H9 (cell line): ENCODE data around the gene FOS. TPM values are rescaled to one million over a fixed set of nuclear protein-coding genes. Genes with fewer than 3 reads are reported as not detected.

Experiments used
- DNase-seq: peaks from one replicate; pipeline ENCODE4 v3.0.0-alpha.2; 2017
- H2AFZ ChIP-seq: one replicate; pipeline ENCODE4 v1.6.1; 2013; ENCODE audit warnings: mild to moderate bottlenecking, low read length, control low read depth, moderate library complexity
- H2AK5ac ChIP-seq: 2 replicates; pipeline ENCODE4 v1.6.1; 2013; ENCODE audit warnings: low read length, control low read depth, mixed read lengths; ENCODE audit not compliant: insufficient read length
- H2BK120ac ChIP-seq: one replicate; pipeline ENCODE4 v1.6.1; 2013; ENCODE audit warnings: low read depth, mild to moderate bottlenecking, low read length, control low read depth, inconsistent platforms; ENCODE audit not compliant: poor library complexity, severe bottlenecking
- H2BK12ac ChIP-seq: 2 replicates; pipeline ENCODE4 v1.6.1; 2013; ENCODE audit warnings: low read length, control low read depth, mixed read lengths, low read depth; ENCODE audit not compliant: insufficient read length
- H2BK15ac ChIP-seq: 2 replicates; pipeline ENCODE4 v1.6.1; 2013; ENCODE audit warnings: low read depth, low read length, control low read depth
- H2BK20ac ChIP-seq: one replicate; pipeline ENCODE4 v1.6.1; 2013; ENCODE audit warnings: low read depth, mild to moderate bottlenecking, low read length, control low read depth, inconsistent platforms; ENCODE audit not compliant: poor library complexity, severe bottlenecking
- H2BK5ac ChIP-seq: 2 replicates; pipeline ENCODE4 v1.6.1; 2013; ENCODE audit warnings: low read length, control low read depth, mixed read lengths; ENCODE audit not compliant: insufficient read length
- H3K14ac ChIP-seq: 2 replicates; pipeline ENCODE4 v1.6.1; 2013; ENCODE audit warnings: low read length, control low read depth; ENCODE audit not compliant: insufficient read depth
- H3K18ac ChIP-seq: 2 replicates; pipeline ENCODE4 v1.6.1; 2013; ENCODE audit warnings: low read depth, mild to moderate bottlenecking, mixed read lengths, low read length, control low read depth; ENCODE audit not compliant: insufficient read length
- H3K23ac ChIP-seq: 2 replicates; pipeline ENCODE4 v1.6.1; 2013; ENCODE audit warnings: low read length, control low read depth, mixed read lengths, low read depth; ENCODE audit not compliant: insufficient read length
- H3K23me2 ChIP-seq: 2 replicates; pipeline ENCODE4 v1.6.1; 2013; ENCODE audit warnings: low read depth, mild to moderate bottlenecking, mixed read lengths, low read length, control low read depth; ENCODE audit not compliant: insufficient read length, poor library complexity, severe bottlenecking
- H3K27ac ChIP-seq: 2 replicates; pipeline ENCODE4 v1.5.1; 2013; ENCODE audit warnings: low read length, control low read depth, mixed read lengths, low read depth; ENCODE audit not compliant: insufficient read length
- H3K27me3 ChIP-seq: 2 replicates; pipeline ENCODE4 v1.6.1; 2013; ENCODE audit warnings: low read length, control low read depth, inconsistent platforms; ENCODE audit not compliant: insufficient read depth
- H3K4ac ChIP-seq: 2 replicates; pipeline ENCODE4 v1.6.1; 2013; ENCODE audit warnings: low read depth, mild to moderate bottlenecking, control low read depth, inconsistent platforms, low read length, moderate library complexity
- H3K4me1 ChIP-seq: 2 replicates; pipeline ENCODE4 v1.6.1; 2013; ENCODE audit warnings: low read length, control low read depth, inconsistent platforms; ENCODE audit not compliant: insufficient read depth
- H3K4me2 ChIP-seq: 2 replicates; pipeline ENCODE4 v1.6.1; 2013; ENCODE audit warnings: low read length, control low read depth, mixed read lengths; ENCODE audit not compliant: insufficient read length, insufficient read depth
- H3K56ac ChIP-seq: 2 replicates; pipeline ENCODE4 v1.6.1; 2013; ENCODE audit warnings: low read depth, mild to moderate bottlenecking, mixed read lengths, low read length, control low read depth; ENCODE audit not compliant: insufficient read length
- H3K79me1 ChIP-seq: 2 replicates; pipeline ENCODE4 v1.6.1; 2013; ENCODE audit warnings: low read depth, mild to moderate bottlenecking, moderate library complexity, low read length, control low read depth, inconsistent platforms; ENCODE audit not compliant: insufficient read depth, poor library complexity, severe bottlenecking
- H3K79me2 ChIP-seq: 2 replicates; pipeline ENCODE4 v1.6.1; 2013; ENCODE audit warnings: low read length, control low read depth, inconsistent platforms; ENCODE audit not compliant: insufficient read depth
- H3K9ac ChIP-seq: 2 replicates; pipeline ENCODE4 v1.6.1; 2013; ENCODE audit warnings: low read length, control low read depth, mixed read lengths; ENCODE audit not compliant: insufficient read length; ENCODE audit errors: extremely low read depth
- H3K9me3 ChIP-seq: one replicate; pipeline ENCODE4 v1.6.1; 2013; ENCODE audit warnings: low read depth, low read length, inconsistent platforms; ENCODE audit not compliant: control insufficient read depth
- H3T11ph ChIP-seq: one replicate; pipeline ENCODE4 v1.6.1; 2013; ENCODE audit warnings: mild to moderate bottlenecking, low read length, control low read depth, inconsistent platforms
- H4K20me1 ChIP-seq: one replicate; pipeline ENCODE4 v1.6.1; 2013; ENCODE audit not compliant: control insufficient read depth, insufficient read length, insufficient read depth
- H4K5ac ChIP-seq: 2 replicates; pipeline ENCODE4 v1.6.1; 2013; ENCODE audit warnings: low read depth, mild to moderate bottlenecking, mixed read lengths, low read length, control low read depth; ENCODE audit not compliant: insufficient read length
- H4K8ac ChIP-seq: replicated peaks from 2 replicates; pipeline ENCODE4 v1.6.1; 2013; ENCODE audit warnings: low read length, control low read depth, mixed read lengths, low read depth; ENCODE audit not compliant: insufficient read length
- H4K91ac ChIP-seq: 2 replicates; pipeline ENCODE4 v1.6.1; 2013; ENCODE audit warnings: low read depth, mild to moderate bottlenecking, moderate library complexity, mixed read lengths, low read length, control low read depth; ENCODE audit not compliant: insufficient read length
- H3K27ac Mint-ChIP-seq, 3 experiments: 2 replicates in 2 of 3; 3 replicates in 1 of 3; pipeline ENCODE4 v1.8.0; 2020 to 2021; ENCODE audit warnings: mixed read lengths in 3 of 3, mild to moderate bottlenecking in 1 of 3, moderate library complexity in 1 of 3
- H3K27me3 Mint-ChIP-seq: 2 replicates; pipeline ENCODE4 v1.8.0; 2021; ENCODE audit warnings: low read depth, mild to moderate bottlenecking, moderate library complexity, mixed read lengths
- H3K36me3 Mint-ChIP-seq, 3 experiments: 2 replicates in 2 of 3; 3 replicates in 1 of 3; pipeline ENCODE4 v1.8.0; 2020 to 2021; ENCODE audit warnings: low read depth in 3 of 3, mixed read lengths in 3 of 3; ENCODE audit not compliant: insufficient read depth in 1 of 3
- H3K4me1 Mint-ChIP-seq, 2 experiments: 2 replicates each; pipeline ENCODE4 v1.8.0; 2020; ENCODE audit warnings: mixed read lengths in 2 of 2
- H3K4me3 Mint-ChIP-seq, 2 experiments: 2 replicates in 1 of 2; 3 replicates in 1 of 2; pipeline ENCODE4 v1.8.0; 2020 to 2021; ENCODE audit warnings: mild to moderate bottlenecking in 2 of 2, mixed read lengths in 2 of 2, moderate library complexity in 1 of 2
- H3K9me3 Mint-ChIP-seq, 2 experiments: 2 replicates in 1 of 2; 3 replicates in 1 of 2; pipeline ENCODE4 v1.8.0; 2020; ENCODE audit warnings: mild to moderate bottlenecking in 2 of 2, mixed read lengths in 2 of 2, moderate library complexity in 1 of 2
- WGBS: extraction: QIAGEN DNeasy Blood & Tissue Kit; methylation state at CpG from one replicate; pipeline ENCODE4 v1.1.7; 2013; ENCODE audit warnings: missing lambda C conversion rate, low lambda C conversion rate, mixed read lengths; ENCODE audit not compliant: insufficient read length; ENCODE audit errors: extremely low coverage; 5-methylcytosine and 5-hydroxymethylcytosine counted together
- total RNA-seq: library from RNA; stranded (reverse); gene quantifications from 2 replicates; pipeline ENCODE4 v1.2.1, GENCODE V29; 2021
- TF ChIP-seq, protein P1 (sequence below): fragments of 200-600 bp; sonication (generic); conservative IDR thresholded peaks from 3 replicates; pipeline ENCODE4 v1.8.0; 2021; ENCODE audit warnings: antibody characterized with exemption, mild to moderate bottlenecking

FOS gene
- total RNA-seq, 1 experiment from 2014 or later: 33.9 TPM

DNA sequence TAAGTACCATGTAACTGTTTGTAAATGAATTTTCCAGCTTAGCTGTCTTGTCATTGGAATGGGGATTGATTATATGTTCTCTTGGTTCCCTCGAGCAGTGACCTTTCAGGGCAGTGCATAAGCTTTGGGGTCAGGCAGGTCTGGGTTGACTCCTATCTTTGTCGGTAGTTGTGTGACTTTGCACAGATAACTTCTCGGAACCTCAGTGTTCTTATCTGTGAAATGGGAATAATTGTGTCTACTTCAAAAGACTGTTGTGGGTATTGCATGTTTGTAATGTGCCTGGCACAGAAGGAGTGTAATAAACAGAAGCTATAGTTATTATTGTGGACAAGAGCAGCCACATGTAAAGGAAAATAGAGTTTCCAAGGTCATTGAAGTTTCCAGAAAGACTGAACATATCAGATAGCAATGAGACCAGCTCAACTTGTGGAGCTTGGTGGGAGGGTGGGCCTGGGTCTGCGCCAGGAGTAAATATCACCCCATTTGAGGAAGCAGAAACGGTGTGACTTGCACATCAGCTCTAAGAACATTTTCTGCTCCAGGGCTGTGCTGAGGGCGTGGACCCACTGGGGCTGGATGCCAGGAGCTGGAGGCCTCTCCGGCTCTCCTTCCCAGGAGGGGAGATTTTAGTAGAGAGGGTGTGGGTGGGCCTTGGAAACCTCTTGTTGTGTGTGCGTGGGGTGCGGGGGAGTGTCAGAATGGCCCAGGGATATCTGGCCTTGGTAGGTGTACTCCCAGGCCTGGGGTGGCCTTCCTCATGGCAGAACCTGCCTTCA is 19.7 kb downstream of the FOS start:
- H3K9me3 ChIP-seq: no peaks in the 10 kb centered on the region
- no peak overlapping the region for H3K18ac ChIP-seq
- H3K9me3 Mint-ChIP-seq: no peaks in the 10 kb centered on the region
- H2BK5ac ChIP-seq: no peak overlapping the region
- H3K4me3 Mint-ChIP-seq: no peak overlapping the region
- H2AFZ ChIP-seq: no peak overlapping the region
- H2BK12ac ChIP-seq: no peak overlapping the region
- H2BK120ac ChIP-seq: no peak overlapping the region
- H3K27me3 ChIP-seq: no peaks in the 10 kb centered on the region
- no peak overlapping the region for H3K27ac ChIP-seq
- H3K4me2 ChIP-seq: no peak overlapping the region
- H2BK20ac ChIP-seq: no peak overlapping the region
- peak overlapping the region in 2 of 3 experiments; percentile 64 to 76; a peak in 3 of 7 replicates for H3K27ac Mint-ChIP-seq
- no peak overlapping the region for H2AK5ac ChIP-seq
- no peak overlapping the region for H3K4ac ChIP-seq
- no peak overlapping the region for H3K23ac ChIP-seq
- TF ChIP-seq, protein P1, sequence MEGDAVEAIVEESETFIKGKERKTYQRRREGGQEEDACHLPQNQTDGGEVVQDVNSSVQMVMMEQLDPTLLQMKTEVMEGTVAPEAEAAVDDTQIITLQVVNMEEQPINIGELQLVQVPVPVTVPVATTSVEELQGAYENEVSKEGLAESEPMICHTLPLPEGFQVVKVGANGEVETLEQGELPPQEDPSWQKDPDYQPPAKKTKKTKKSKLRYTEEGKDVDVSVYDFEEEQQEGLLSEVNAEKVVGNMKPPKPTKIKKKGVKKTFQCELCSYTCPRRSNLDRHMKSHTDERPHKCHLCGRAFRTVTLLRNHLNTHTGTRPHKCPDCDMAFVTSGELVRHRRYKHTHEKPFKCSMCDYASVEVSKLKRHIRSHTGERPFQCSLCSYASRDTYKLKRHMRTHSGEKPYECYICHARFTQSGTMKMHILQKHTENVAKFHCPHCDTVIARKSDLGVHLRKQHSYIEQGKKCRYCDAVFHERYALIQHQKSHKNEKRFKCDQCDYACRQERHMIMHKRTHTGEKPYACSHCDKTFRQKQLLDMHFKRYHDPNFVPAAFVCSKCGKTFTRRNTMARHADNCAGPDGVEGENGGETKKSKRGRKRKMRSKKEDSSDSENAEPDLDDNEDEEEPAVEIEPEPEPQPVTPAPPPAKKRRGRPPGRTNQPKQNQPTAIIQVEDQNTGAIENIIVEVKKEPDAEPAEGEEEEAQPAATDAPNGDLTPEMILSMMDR: no peak
- no peaks in the 10 kb centered on the region for H3K36me3 Mint-ChIP-seq
- DNase-seq: no peak
- H3K79me2 ChIP-seq: no peaks in the 10 kb centered on the region
- H3T11ph ChIP-seq: no peak overlapping the region
- H3K14ac ChIP-seq: no peak overlapping the region
- H3K4me1 Mint-ChIP-seq: peaks cover 10 to 18% of the 10 kb centered on the region in 2 experiments
- no peaks in the 10 kb centered on the region for H4K20me1 ChIP-seq
- H4K91ac ChIP-seq: no peak overlapping the region
- no peaks in the 10 kb centered on the region; the same call in 1 of the 2 replicates for H3K27me3 Mint-ChIP-seq
- H3K4me1 ChIP-seq: peaks cover 4% of the 10 kb centered on the region; the same call in 1 of the 2 replicates
- H3K79me1 ChIP-seq: no peaks in the 10 kb centered on the region
- no peak overlapping the region for H3K56ac ChIP-seq
- H2BK15ac ChIP-seq: no peak overlapping the region
- no CpG with 5 or more reads among the region's 9 CpGs for WGBS
- H3K23me2 ChIP-seq: peaks cover 11% of the 10 kb centered on the region
- H4K8ac ChIP-seq: no peak overlapping the region
- H4K5ac ChIP-seq: no peak overlapping the region
- H3K9ac ChIP-seq: no peak overlapping the region
